ENCODE measurements around the gene SLC52A1.
A peak's percentile ranks its signal among the peaks of the same experiment; 100 is the strongest.

Gene SLC52A1

DNA sequence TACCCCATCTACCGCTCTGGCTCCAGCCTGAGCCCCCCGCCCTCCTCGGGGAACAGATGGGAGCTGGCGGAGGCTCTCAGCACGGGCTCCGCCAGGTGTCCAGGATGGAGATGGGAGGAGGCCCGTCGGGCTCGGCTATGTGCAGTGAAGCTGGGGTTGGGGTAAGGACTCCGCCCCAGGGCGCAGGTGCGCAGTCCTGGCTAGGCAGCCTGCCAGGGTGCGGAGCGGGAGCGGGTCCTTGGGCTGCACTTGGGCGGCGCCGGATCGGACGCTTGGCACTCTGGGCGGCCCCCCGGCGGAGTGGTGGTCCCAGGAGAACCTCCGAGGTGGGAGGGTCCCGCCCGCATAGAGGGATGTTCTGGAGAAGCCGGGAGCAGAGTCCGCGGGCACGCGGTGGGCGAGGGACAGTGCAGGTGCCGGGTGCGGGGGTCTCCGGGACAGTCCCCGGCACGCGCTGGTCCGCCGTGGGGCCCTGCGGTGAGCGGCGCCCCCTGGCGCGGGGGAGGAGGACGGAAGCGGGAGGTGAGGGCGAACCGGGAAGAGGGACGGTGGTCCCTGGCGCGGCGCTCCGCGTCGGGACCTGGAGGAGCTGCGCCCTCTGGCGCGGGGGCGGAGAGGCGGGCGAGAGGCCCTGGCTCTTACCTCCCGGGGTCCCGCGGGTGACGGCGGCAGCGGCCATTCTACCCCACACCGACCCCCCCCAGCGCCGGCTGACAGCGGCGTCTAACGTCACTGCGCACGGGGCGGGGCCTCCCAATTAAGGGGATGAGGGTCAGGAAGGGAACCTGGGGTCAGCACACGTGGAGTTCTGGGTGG is 48.1 kb downstream of the SLC52A1 start, which contains the start of gene CAMTA2 (continued):
- TF ChIP-seq ZNF266 (tag by site-specific recombination; IDR thresholded peaks at IDR 0.05; ENCODE audit: low read depth) = 0 out of 2 replicates have a peak, but pooled peaks have one; percentile 9
- TF ChIP-seq TCF7L2 (IDR thresholded peaks at IDR 0.05; ENCODE audit: borderline replicate concordance, low read depth, low read length) = no peak
- TF ChIP-seq REPIN1 (tag by site-specific recombination; IDR thresholded peaks at IDR 0.05; ENCODE audit: low read depth) = peak; percentile 85
- peak; percentile 14; the same call in 1 of the 2 replicates for TF ChIP-seq FEZF1 (tag by site-specific recombination; IDR thresholded peaks at IDR 0.05)
- 0 out of 2 replicates have a peak, but pooled peaks have one; percentile 57 for TF ChIP-seq ZNF221 (tag by site-specific recombination; IDR thresholded peaks at IDR 0.05; ENCODE audit: borderline replicate concordance)
- TF ChIP-seq ZNF561 (tag by site-specific recombination; IDR thresholded peaks at IDR 0.05; ENCODE audit: borderline replicate concordance) = peak; percentile 94; the same call in 1 of the 2 replicates
- peak; percentile 81 for TF ChIP-seq ZNF2 (tag by site-specific recombination; IDR thresholded peaks at IDR 0.05)
- TF ChIP-seq, protein P1, sequence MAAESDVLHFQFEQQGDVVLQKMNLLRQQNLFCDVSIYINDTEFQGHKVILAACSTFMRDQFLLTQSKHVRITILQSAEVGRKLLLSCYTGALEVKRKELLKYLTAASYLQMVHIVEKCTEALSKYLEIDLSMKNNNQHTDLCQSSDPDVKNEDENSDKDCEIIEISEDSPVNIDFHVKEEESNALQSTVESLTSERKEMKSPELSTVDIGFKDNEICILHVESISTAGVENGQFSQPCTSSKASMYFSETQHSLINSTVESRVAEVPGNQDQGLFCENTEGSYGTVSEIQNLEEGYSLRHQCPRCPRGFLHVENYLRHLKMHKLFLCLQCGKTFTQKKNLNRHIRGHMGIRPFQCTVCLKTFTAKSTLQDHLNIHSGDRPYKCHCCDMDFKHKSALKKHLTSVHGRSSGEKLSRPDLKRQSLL (tag by site-specific recombination; IDR thresholded peaks at IDR 0.05) = no peak
- TF ChIP-seq ZNF548 (tag by site-specific recombination; IDR thresholded peaks at IDR 0.05) = no peak
- TF ChIP-seq ZNF585B (tag by site-specific recombination; IDR thresholded peaks at IDR 0.05) = peak; percentile 14; the same call in 1 of the 2 replicates
- peak; percentile 82 for TF ChIP-seq ZNF76 (tag by site-specific recombination; IDR thresholded peaks at IDR 0.05; ENCODE audit: borderline replicate concordance, low read depth)
- 0 out of 2 replicates have a peak, but pooled peaks have one; percentile 43 for TF ChIP-seq GLI4 (tag by site-specific recombination; IDR thresholded peaks at IDR 0.05)
- TF ChIP-seq ZFP41 (tag by site-specific recombination; IDR thresholded peaks at IDR 0.05; ENCODE audit: borderline replicate concordance) = no peak
- peak; percentile 82; the same call in 1 of the 2 replicates for TF ChIP-seq ZBTB1 (tag by site-specific recombination; IDR thresholded peaks at IDR 0.05)
- TF ChIP-seq, protein P2, sequence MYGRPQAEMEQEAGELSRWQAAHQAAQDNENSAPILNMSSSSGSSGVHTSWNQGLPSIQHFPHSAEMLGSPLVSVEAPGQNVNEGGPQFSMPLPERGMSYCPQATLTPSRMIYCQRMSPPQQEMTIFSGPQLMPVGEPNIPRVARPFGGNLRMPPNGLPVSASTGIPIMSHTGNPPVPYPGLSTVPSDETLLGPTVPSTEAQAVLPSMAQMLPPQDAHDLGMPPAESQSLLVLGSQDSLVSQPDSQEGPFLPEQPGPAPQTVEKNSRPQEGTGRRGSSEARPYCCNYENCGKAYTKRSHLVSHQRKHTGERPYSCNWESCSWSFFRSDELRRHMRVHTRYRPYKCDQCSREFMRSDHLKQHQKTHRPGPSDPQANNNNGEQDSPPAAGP (tag by site-specific recombination; IDR thresholded peaks at IDR 0.05) = peak; percentile 74
- peak; percentile 81 for TF ChIP-seq ZFP69B (tag by site-specific recombination; IDR thresholded peaks at IDR 0.05)
- TF ChIP-seq ZNF140 (tag by site-specific recombination; IDR thresholded peaks at IDR 0.05) = no peak
- TF ChIP-seq ZNF311 (tag by site-specific recombination; IDR thresholded peaks at IDR 0.05; ENCODE audit: borderline replicate concordance) = no peak
- 0 out of 2 replicates have a peak, but pooled peaks have one; percentile 17 for TF ChIP-seq ZNF596 (tag by site-specific recombination; IDR thresholded peaks at IDR 0.05)
- no peak for TF ChIP-seq ZNF157 (tag by site-specific recombination; IDR thresholded peaks at IDR 0.05)
- no peak for TF ChIP-seq ZNF19 (tag by site-specific recombination; IDR thresholded peaks at IDR 0.05; ENCODE audit: low read depth)
- TF ChIP-seq KLF9 (tag by site-specific recombination; IDR thresholded peaks at IDR 0.05; ENCODE audit: low read depth) = peak; percentile 65; the same call in 1 of the 2 replicates
- TF ChIP-seq ZNF610 (tag by site-specific recombination; IDR thresholded peaks at IDR 0.05; ENCODE audit: borderline replicate concordance) = peak; percentile 77; the same call in 1 of the 2 replicates
- TF ChIP-seq, protein P3, sequence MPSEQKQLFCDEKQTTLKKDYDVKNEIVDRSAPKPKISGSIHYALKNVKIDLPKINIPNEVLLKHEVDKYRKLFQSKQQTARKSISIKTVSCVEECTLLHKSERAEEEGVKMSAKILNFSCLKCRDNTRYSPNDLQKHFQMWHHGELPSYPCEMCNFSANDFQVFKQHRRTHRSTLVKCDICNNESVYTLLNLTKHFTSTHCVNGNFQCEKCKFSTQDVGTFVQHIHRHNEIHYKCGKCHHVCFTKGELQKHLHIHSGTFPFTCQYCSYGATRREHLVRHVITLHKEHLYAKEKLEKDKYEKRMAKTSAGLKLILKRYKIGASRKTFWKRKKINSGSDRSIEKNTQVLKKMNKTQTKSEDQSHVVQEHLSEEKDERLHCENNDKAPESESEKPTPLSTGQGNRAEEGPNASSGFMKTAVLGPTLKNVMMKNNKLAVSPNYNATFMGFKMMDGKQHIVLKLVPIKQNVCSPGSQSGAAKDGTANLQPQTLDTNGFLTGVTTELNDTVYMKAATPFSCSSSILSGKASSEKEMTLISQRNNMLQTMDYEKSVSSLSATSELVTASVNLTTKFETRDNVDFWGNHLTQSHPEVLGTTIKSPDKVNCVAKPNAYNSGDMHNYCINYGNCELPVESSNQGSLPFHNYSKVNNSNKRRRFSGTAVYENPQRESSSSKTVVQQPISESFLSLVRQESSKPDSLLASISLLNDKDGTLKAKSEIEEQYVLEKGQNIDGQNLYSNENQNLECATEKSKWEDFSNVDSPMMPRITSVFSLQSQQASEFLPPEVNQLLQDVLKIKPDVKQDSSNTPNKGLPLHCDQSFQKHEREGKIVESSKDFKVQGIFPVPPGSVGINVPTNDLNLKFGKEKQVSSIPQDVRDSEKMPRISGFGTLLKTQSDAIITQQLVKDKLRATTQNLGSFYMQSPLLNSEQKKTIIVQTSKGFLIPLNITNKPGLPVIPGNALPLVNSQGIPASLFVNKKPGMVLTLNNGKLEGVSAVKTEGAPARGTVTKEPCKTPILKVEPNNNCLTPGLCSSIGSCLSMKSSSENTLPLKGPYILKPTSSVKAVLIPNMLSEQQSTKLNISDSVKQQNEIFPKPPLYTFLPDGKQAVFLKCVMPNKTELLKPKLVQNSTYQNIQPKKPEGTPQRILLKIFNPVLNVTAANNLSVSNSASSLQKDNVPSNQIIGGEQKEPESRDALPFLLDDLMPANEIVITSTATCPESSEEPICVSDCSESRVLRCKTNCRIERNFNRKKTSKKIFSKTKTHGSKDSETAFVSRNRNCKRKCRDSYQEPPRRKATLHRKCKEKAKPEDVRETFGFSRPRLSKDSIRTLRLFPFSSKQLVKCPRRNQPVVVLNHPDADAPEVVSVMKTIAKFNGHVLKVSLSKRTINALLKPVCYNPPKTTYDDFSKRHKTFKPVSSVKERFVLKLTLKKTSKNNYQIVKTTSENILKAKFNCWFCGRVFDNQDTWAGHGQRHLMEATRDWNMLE (tag by site-specific recombination; conservative IDR thresholded peaks at IDR 0.05; ENCODE audit: low read depth) = peak; percentile 32

Data from HEK293 (cell line).